GM13977 (cell line): Measurements from ENCODE around the gene NOVA1.

Source experiments
- DNase-seq: peaks from one replicate; pipeline ENCODE4 v3.0.0; 2012; ENCODE audit warnings: low spot score
- CTCF ChIP-seq: IDR thresholded peaks from 2 replicates; pipeline ENCODE4 v1.5.1; 2012; ENCODE audit warnings: mild to moderate bottlenecking, control low read depth; ENCODE audit not compliant: insufficient read depth; ENCODE audit errors: extremely low read depth, missing control alignments
- in situ Hi-C: fragments of 300-500 bp; cut with MboI; formaldehyde crosslinking; loops from one replicate; pipeline ENCODE4 v1.12.0; 2022; ENCODE audit warnings: low sequenced_read_pairs, low pct_unique_long_range_greater_than_20kb, mixed read lengths, inconsistent platforms; ENCODE audit not compliant: unreplicated experiment

NOVA1 gene

GRCh38 chr14:26401179-26401968, 196.5 kb downstream of the NOVA1 start:
- TF ChIP-seq CTCF = no peak
- in situ Hi-C loops = no loop called here
- no peak for DNase-seq

DNA sequence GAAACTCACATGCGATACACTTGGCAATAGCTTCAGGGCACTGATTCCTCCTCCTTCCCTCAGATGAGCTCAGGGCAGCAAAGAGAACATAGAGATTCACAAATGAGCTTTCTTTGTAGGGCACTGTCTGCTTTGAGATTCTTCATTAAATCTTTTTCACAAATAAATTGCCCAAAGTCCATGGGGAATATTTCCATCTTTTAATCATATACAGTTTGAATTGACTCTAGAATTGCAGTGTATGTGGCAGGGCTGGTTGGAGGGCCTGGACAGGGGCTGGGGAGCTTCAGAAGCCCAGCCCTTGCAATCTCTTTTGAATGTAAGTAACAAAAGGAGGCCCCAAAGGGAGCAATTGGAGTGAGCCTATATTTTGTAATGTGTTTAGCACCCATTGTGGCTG, 197.5 kb downstream of the NOVA1 start:
- no peak for TF ChIP-seq CTCF
- in situ Hi-C loops = no loop called here
- no peak for DNase-seq

DNA sequence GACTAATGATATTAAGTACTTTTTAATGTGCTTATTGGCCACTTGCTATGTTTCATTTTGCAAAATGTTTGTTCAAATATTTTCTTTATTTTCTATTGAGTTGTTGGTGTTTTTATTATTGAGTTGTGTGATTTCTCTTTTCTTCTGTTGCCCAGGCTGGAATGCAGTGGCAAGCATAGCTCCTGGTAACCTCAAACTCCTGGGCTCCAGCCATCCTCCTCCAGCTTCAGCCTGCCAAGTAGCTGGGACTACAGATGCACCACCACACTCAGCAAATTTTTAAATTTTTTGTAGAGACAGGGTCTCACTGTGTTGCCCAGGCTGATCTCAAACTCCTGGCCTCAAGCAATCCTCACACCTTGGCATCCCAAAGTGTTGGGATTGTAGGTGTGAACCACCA, 199.2 kb downstream of the NOVA1 start:
- TF ChIP-seq CTCF = no peak
- no peak for DNase-seq
- in situ Hi-C loops = no loop called here
